Upper lobe of right lung (tissue), 1 donor: ENCODE measurements around the gene MNX1. TPM values are rescaled to one million over a fixed set of nuclear protein-coding genes. Genes with fewer than 3 reads are reported as not detected.

ENCODE experiments used
- ATAC-seq: fragments of 200-7000 bp; cut with Tn5 transposase; one replicate; pipeline ENCODE4 v1.9.1; 2020; ENCODE audit warnings: mild to moderate bottlenecking, moderate library complexity
- DNase-seq: peaks from one replicate; pipeline ENCODE4 v3.0.0-alpha.2; 2020
- H3K27ac ChIP-seq: fragments of 200-600 bp; one replicate; pipeline ENCODE4 v1.8.0; 2022
- H3K27me3 ChIP-seq: fragments of 200-600 bp; one replicate; pipeline ENCODE4 v1.8.0; 2022; ENCODE audit warnings: mild to moderate bottlenecking
- H3K36me3 ChIP-seq: fragments of 200-600 bp; one replicate; pipeline ENCODE4 v1.8.0; 2022
- H3K4me1 ChIP-seq: fragments of 200-600 bp; one replicate; pipeline ENCODE4 v1.8.0; 2022
- H3K4me3 ChIP-seq: fragments of 200-600 bp; one replicate; pipeline ENCODE4 v1.8.0; 2022; ENCODE audit warnings: mild to moderate bottlenecking
- H3K9me3 ChIP-seq: fragments of 200-600 bp; one replicate; pipeline ENCODE4 v1.8.0; 2022
- CTCF ChIP-seq: fragments of 200-600 bp; IDR thresholded peaks from one replicate; pipeline ENCODE4 v1.8.0; 2022; ENCODE audit warnings: antibody characterized with exemption
- intact Hi-C: fragments of 100-400 bp; cut with DNase I; formaldehyde crosslinking; loops from one replicate; pipeline ENCODE4 v1.11.0; 2022
- total RNA-seq: library from RNA; stranded (reverse); fragmentation: NEBNext Ultra II Directional; extraction: Animal tissue kit (Norgen Biotek cat#: 25700); gene quantifications from one replicate; pipeline ENCODE4 v1.2.1, GENCODE V29; 2021
- donor health status: DM: no; HTN: yes; CAD: no; lungs with severe emphysema.

Gene MNX1
- total RNA-seq, 1 donor from 2014 or later: 0.93 TPM

- Histone ChIP-seq H3K9me3 (no peaks in the 10 kb centered on the region), H3K27ac (no peak overlapping the region), H3K27me3 (peaks cover 97% of the 10 kb centered on the region), H3K4me3 (no peak overlapping the region), H3K4me1 (peaks cover 31% of the 10 kb centered on the region), H3K36me3 (no peaks in the 10 kb centered on the region)
- intact Hi-C loops: no loop called here
- no peak for TF ChIP-seq CTCF
- DNase-seq (peak; percentile 58), ATAC-seq (no peak)
These were observed 6.5 kb downstream of the MNX1 start for GRCh38 chr7:157003756-157004520.

GRCh38 chr7:157003445-157003755, 7.1 kb downstream of the MNX1 start:
- peaks cover 31% of the 10 kb centered on the region for H3K4me1 ChIP-seq
- intact Hi-C loops: no loop called here
- H3K27ac ChIP-seq: no peak overlapping the region
- H3K36me3 ChIP-seq: no peaks in the 10 kb centered on the region
- TF ChIP-seq CTCF: no peak
- DNase-seq (no peak), ATAC-seq (no peak)
- H3K4me3 ChIP-seq: no peak overlapping the region
- no peaks in the 10 kb centered on the region for H3K9me3 ChIP-seq
- peaks cover 94% of the 10 kb centered on the region for H3K27me3 ChIP-seq

GRCh38 chr7:157002819-157003421, 7.5 kb downstream of the MNX1 start:
- no peak for ATAC-seq
- Histone ChIP-seq H3K27ac (no peak overlapping the region), H3K4me1 (peaks cover 31% of the 10 kb centered on the region), H3K9me3 (no peaks in the 10 kb centered on the region), H3K4me3 (no peak overlapping the region), H3K36me3 (no peaks in the 10 kb centered on the region), H3K27me3 (peaks cover 91% of the 10 kb centered on the region)
- DNase-seq: peak; percentile 46
- intact Hi-C loops: no loop called here
- TF ChIP-seq CTCF: no peak

GRCh38 chr7:157001920-157002818, 8.3 kb downstream of the MNX1 start:
- Histone ChIP-seq H3K27ac (no peak overlapping the region), H3K9me3 (no peaks in the 10 kb centered on the region), H3K4me1 (peaks cover 31% of the 10 kb centered on the region), H3K4me3 (no peak overlapping the region), H3K36me3 (no peaks in the 10 kb centered on the region), H3K27me3 (peaks cover 84% of the 10 kb centered on the region)
- ATAC-seq: no peak
- intact Hi-C loops: no loop called here
- no peak for TF ChIP-seq CTCF
- peak; percentile 49 for DNase-seq

GRCh38 chr7:157000741-157001653, 9.5 kb downstream of the MNX1 start:
- ATAC-seq (no peak), DNase-seq (peak; percentile 12)
- intact Hi-C loops: no loop called here
- Histone ChIP-seq H3K36me3 (no peaks in the 10 kb centered on the region), H3K27ac (no peak overlapping the region), H3K27me3 (peaks cover 77% of the 10 kb centered on the region), H3K4me1 (peaks cover 31% of the 10 kb centered on the region), H3K4me3 (peak overlapping the region; percentile 52), H3K9me3 (no peaks in the 10 kb centered on the region)
- TF ChIP-seq CTCF: no peak
